ENCODE results near the gene DIP2C. TPM values are rescaled to one million over a fixed set of nuclear protein-coding genes. Genes with fewer than 3 reads are reported as not detected.

DIP2C gene
- total RNA-seq, 1 donor from 2014 or later: 30.8 TPM

DNA sequence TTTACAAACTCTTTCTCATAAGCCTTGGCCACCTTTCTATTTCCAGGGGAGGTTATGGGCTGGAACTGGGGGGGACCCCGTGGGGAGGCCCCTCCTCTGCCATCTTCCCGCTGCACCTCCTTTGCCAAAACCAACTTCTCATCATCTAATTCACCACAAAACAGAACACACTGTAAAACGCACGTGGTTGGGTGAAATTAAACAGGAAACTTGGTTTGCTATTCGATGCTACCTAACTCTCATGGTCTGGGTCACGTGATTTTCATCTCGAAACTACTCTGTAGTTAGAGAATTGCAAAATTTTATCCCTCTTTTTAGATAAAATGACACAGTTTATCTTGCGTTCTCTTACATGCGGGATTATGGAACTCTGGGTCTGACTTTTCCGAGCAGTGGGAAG lies 312.2 kb downstream of the DIP2C start:
- Histone ChIP-seq H3K4me3 (no peak overlapping the region), H3K27me3 (ENCODE audit: low read depth) (no peaks in the 10 kb centered on the region), H3K36me3 (peaks cover 46% of the 10 kb centered on the region), H3K4me1 (peaks cover 32% of the 10 kb centered on the region), H3K27ac (replicated peaks) (no peak overlapping the region), H3K9me3 (replicated peaks) (no peaks in the 10 kb centered on the region)
- DNase-seq: no peak
- TF ChIP-seq, protein P1, sequence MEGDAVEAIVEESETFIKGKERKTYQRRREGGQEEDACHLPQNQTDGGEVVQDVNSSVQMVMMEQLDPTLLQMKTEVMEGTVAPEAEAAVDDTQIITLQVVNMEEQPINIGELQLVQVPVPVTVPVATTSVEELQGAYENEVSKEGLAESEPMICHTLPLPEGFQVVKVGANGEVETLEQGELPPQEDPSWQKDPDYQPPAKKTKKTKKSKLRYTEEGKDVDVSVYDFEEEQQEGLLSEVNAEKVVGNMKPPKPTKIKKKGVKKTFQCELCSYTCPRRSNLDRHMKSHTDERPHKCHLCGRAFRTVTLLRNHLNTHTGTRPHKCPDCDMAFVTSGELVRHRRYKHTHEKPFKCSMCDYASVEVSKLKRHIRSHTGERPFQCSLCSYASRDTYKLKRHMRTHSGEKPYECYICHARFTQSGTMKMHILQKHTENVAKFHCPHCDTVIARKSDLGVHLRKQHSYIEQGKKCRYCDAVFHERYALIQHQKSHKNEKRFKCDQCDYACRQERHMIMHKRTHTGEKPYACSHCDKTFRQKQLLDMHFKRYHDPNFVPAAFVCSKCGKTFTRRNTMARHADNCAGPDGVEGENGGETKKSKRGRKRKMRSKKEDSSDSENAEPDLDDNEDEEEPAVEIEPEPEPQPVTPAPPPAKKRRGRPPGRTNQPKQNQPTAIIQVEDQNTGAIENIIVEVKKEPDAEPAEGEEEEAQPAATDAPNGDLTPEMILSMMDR (IDR thresholded peaks at IDR 0.05; ENCODE audit: borderline replicate concordance): no peak
- intact Hi-C loops (cut with micrococcal nuclease): no loop called here

DNA sequence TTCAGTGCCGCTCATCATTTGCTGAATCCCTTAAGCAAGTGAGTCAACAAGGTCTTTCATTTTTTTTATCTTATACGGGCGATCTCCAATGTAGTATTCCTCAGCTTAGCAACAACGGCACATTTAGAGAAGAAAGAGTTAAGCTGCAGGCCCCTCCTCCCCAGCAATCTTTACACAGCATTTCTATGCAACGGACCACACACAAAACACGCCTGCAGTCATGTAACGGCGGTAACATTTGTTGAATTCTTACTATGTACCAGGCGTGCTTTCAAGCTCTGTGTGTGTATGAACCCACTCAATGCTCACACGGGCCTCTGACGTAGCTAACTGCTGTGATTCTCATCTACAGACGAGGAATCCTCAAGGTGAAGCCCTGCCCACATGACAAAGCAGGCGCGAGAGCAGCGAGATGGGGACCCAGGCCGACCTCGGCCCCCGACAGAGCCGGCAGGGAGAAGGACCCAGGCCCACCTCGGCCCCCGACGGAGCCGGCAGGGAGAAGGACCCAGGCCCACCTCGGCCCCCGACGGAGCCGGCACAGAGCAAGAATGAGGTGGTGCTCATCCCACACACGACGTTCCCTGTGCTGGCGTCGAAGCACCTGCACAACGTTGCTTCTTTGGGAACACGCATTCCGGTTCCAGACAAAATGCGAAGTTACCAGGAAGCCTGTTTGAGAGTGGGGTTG lies 313.5 kb downstream of the DIP2C start:
- TF ChIP-seq, protein P1 (IDR thresholded peaks at IDR 0.05; ENCODE audit: borderline replicate concordance): no peak
- intact Hi-C loops (cut with micrococcal nuclease): no loop called here
- DNase-seq: no peak

DNA sequence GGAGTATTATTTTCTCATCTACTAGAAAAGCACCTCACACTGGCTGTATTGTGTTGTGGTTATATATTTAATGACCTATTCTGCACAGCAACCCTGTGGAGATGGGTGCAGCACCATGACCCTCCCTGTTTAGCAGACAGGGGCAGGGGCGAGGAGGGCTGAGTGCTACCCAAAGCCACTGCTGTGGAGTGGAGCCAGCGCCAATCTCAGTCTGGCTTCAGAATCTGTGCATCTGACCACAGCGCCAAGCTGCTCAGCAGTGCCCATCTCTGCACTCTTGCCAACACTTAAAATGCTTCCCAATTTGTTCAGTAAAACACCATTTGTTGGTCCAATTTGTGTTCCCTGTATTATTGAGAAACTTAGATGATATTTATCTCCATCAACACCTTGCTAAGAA lies 315.1 kb downstream of the DIP2C start:
- intact Hi-C loops (cut with micrococcal nuclease): no loop called here
- no peak overlapping the region for H3K4me3 ChIP-seq
- H3K36me3 ChIP-seq: peaks cover 30% of the 10 kb centered on the region
- H3K4me1 ChIP-seq: peaks cover 37% of the 10 kb centered on the region
- no peak overlapping the region for H3K27ac ChIP-seq (replicated peaks)
- no peak for DNase-seq
- no peaks in the 10 kb centered on the region for H3K27me3 ChIP-seq (ENCODE audit: low read depth)
- TF ChIP-seq, protein P1 (IDR thresholded peaks at IDR 0.05; ENCODE audit: borderline replicate concordance): no peak
- no peaks in the 10 kb centered on the region for H3K9me3 ChIP-seq (replicated peaks)

More for the DNA sequence above, 313.5 kb downstream of the DIP2C start:
- Histone ChIP-seq H3K36me3 (peaks cover 33% of the 10 kb centered on the region), H3K9me3 (replicated peaks) (no peaks in the 10 kb centered on the region), H3K27ac (replicated peaks) (no peak overlapping the region), H3K27me3 (ENCODE audit: low read depth) (no peaks in the 10 kb centered on the region), H3K4me1 (peaks cover 31% of the 10 kb centered on the region), H3K4me3 (no peak overlapping the region)

DNA sequence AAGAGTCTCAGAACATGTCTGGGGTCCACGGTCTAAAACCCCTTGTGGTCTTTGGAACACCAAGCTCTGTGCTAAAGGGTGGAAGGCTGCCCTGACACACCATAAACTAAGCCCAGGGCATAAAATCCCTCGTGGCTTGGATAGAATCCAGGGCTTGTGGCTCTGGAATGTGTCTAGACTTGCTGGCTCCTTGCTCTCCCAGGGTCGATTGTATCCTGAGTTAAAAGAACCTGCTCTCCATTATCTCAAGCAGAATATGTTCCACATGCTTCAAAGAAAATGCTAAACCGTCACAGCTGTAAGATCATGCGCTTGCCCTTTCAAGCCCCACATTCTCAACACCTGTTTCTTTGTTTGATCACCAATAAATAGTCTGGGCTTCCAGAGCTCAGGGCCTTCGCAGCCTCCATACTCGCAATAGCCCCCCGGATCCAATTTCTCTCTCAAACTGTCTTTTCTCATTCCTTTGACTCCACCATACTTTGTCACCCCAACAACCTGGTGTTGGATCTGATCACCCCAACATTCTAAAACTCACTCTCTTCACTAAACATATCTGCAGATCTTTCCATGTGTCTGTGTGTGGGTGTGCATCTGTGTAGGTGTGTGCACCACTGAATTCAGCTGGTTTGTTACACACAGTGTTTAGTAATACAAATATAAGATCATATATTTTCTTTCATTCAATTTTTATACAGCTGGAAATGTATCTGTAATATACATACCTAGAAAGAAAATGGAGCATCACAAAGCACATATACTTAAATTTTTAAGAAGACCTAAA lies 315.8 kb downstream of the DIP2C start:
- intact Hi-C loops (cut with micrococcal nuclease): no loop called here
- DNase-seq: no peak
- no peak overlapping the region for H3K27ac ChIP-seq (replicated peaks)

DNA sequence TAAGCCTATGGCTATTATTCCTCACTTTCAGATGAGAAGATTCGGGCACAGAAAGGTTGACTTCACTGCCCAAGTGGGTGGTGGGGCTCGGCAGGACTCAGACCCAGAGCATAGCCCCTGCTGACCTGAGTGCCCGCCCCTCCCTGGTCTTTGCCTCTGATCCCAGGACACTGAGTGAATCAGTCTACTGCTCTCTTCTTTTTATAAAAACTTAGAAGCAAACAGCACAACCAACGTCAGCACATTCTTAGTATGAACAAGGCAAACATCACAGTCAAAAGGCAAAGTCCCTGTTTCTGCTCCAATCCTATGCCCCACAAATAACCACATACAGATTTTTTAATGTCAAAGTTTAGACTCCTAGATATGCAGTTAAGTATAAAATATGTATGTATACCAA lies 316.5 kb downstream of the DIP2C start:
- H3K27me3 ChIP-seq (ENCODE audit: low read depth): no peaks in the 10 kb centered on the region
- peaks cover 40% of the 10 kb centered on the region for H3K36me3 ChIP-seq
- peaks cover 38% of the 10 kb centered on the region for H3K4me1 ChIP-seq
- intact Hi-C loops (cut with micrococcal nuclease): no loop called here
- H3K4me3 ChIP-seq: no peak overlapping the region
- H3K9me3 ChIP-seq (replicated peaks): no peaks in the 10 kb centered on the region
- no peak overlapping the region for H3K27ac ChIP-seq (replicated peaks)
- DNase-seq: no peak
- TF ChIP-seq, protein P1 (IDR thresholded peaks at IDR 0.05; ENCODE audit: borderline replicate concordance): no peak

More for the DNA sequence above, 315.8 kb downstream of the DIP2C start:
- TF ChIP-seq, protein P1 (IDR thresholded peaks at IDR 0.05; ENCODE audit: borderline replicate concordance): no peak
- Histone ChIP-seq H3K9me3 (replicated peaks) (no peaks in the 10 kb centered on the region), H3K36me3 (peaks cover 34% of the 10 kb centered on the region), H3K4me3 (no peak overlapping the region), H3K27me3 (ENCODE audit: low read depth) (no peaks in the 10 kb centered on the region), H3K4me1 (peaks cover 38% of the 10 kb centered on the region)
